ENCODE data around the gene OR8B12.
A peak's percentile ranks its signal among the peaks of the same experiment; 100 is the strongest.

Gene OR8B12

GRCh38 chr11:124520550-124520854 lies 23.0 kb downstream of the OR8B12 start:
- DNase-seq (ENCODE audit: low spot score): no peak

- DNase-seq (ENCODE audit: low spot score): peak; percentile 42
Measured at GRCh38 chr11:124519850-124520549, 23.5 kb downstream of the OR8B12 start.

- peak; percentile 30 for DNase-seq (ENCODE audit: low spot score)
Measured at GRCh38 chr11:124518989-124519451, 24.4 kb downstream of the OR8B12 start.

- DNase-seq (ENCODE audit: low spot score): no peak
Measured at GRCh38 chr11:124517314-124517713, 26.1 kb downstream of the OR8B12 start.

GRCh38 chr11:124514675-124515074 lies 28.8 kb downstream of the OR8B12 start:
- DNase-seq (ENCODE audit: low spot score): peak; percentile 30

GRCh38 chr11:124514131-124514530 lies 29.3 kb downstream of the OR8B12 start:
- peak; percentile 25 for DNase-seq (ENCODE audit: low spot score)

- no peak for DNase-seq (ENCODE audit: low spot score)
Measured at GRCh38 chr11:124511745-124512144, 31.7 kb downstream of the OR8B12 start.

GRCh38 chr11:124510279-124510678 lies 33.2 kb downstream of the OR8B12 start:
- no peak for DNase-seq (ENCODE audit: low spot score)

GRCh38 chr11:124499711-124500110 lies 43.7 kb downstream of the OR8B12 start:
- DNase-seq (ENCODE audit: low spot score): no peak

- no peak for DNase-seq (ENCODE audit: low spot score)
Measured at GRCh38 chr11:124493016-124493655, 50.3 kb downstream of the OR8B12 start.

All from pons (tissue), 1 donor.